ENCODE measurements around the gene DTX3. TPM values are rescaled to one million over a fixed set of nuclear protein-coding genes. Genes with fewer than 3 reads are reported as not detected.
"Not testable (repeated sequence)": the region's sequence is repeated elsewhere in the genome, so short reads cannot be mapped to it uniquely, and the experiment has no call there.

The DTX3 gene
- total RNA-seq, 1 donor from 2014 or later, result 18.3 TPM

GRCh38 chr12:57617942-57618341 is 13.3 kb downstream of the DTX3 start:
- H3K27me3 Mint-ChIP-seq (ENCODE audit: low read depth, unreplicated experiment), result peaks cover 77% of the 10 kb centered on the region

GRCh38 chr12:57618431-57618830 is 13.8 kb downstream of the DTX3 start:
- H3K9me3 ChIP-seq (ENCODE audit: insufficient read depth, low read depth, low read length); DNase-seq (ENCODE audit: low read depth); H3K9me3 Mint-ChIP-seq (ENCODE audit: unreplicated experiment); H3K79me2 ChIP-seq (ENCODE audit: insufficient read depth, low read length); H3K27ac Mint-ChIP-seq (ENCODE audit: unreplicated experiment); H2AFZ ChIP-seq (ENCODE audit: low read depth, low read length); H3K4me3 Mint-ChIP-seq (ENCODE audit: unreplicated experiment); H3K27ac ChIP-seq (ENCODE audit: low read depth, low read length); H3K9ac ChIP-seq (ENCODE audit: low read length); FAIRE-seq; H3K36me3 ChIP-seq (ENCODE audit: insufficient read depth, low read length); H3K4me1 ChIP-seq (ENCODE audit: insufficient read depth, low read length); H3K4me2 ChIP-seq (ENCODE audit: low read length); H3K4me3 ChIP-seq (ENCODE audit: insufficient read depth, low read depth, low read length); H3K4me1 Mint-ChIP-seq (ENCODE audit: low read depth, unreplicated experiment): not testable (repeated sequence)
- Mint-ChIP-seq H3K27me3 (ENCODE audit: low read depth, unreplicated experiment) (peaks cover 82% of the 10 kb centered on the region), H3K36me3 (ENCODE audit: low read depth, unreplicated experiment) (peaks cover 55% of the 10 kb centered on the region)
- Histone ChIP-seq H4K20me1 (ENCODE audit: insufficient read depth, low read length) (peaks cover 24% of the 10 kb centered on the region), H3K27me3 (ENCODE audit: insufficient read depth, low read length) (peaks cover 44% of the 10 kb centered on the region)

More at GRCh38 chr12:57617942-57618341, 13.3 kb downstream of the DTX3 start:
- H3K36me3 Mint-ChIP-seq (ENCODE audit: low read depth, unreplicated experiment), result peaks cover 58% of the 10 kb centered on the region
- DNase-seq (ENCODE audit: low read depth), result no peak
- Histone ChIP-seq H3K36me3 (ENCODE audit: insufficient read depth, low read length) (no peaks in the 10 kb centered on the region), H3K79me2 (ENCODE audit: insufficient read depth, low read length) (no peaks in the 10 kb centered on the region), H3K9ac (ENCODE audit: low read length) (no peak overlapping the region), H3K4me2 (ENCODE audit: low read length) (no peak overlapping the region), H3K9me3 (ENCODE audit: insufficient read depth, low read depth, low read length) (no peaks in the 10 kb centered on the region), H3K4me3 (ENCODE audit: insufficient read depth, low read depth, low read length) (no peak overlapping the region), H3K27me3 (ENCODE audit: insufficient read depth, low read length) (peaks cover 40% of the 10 kb centered on the region), H3K4me1 (ENCODE audit: insufficient read depth, low read length) (peaks cover 9% of the 10 kb centered on the region), H2AFZ (ENCODE audit: low read depth, low read length) (no peak overlapping the region), H4K20me1 (ENCODE audit: insufficient read depth, low read length) (peaks cover 24% of the 10 kb centered on the region), H3K27ac (ENCODE audit: low read depth, low read length) (no peak overlapping the region)
- FAIRE-seq, result no peak
- H3K9me3 Mint-ChIP-seq (ENCODE audit: unreplicated experiment), result peaks cover 3% of the 10 kb centered on the region
- no peak overlapping the region for H3K27ac Mint-ChIP-seq (ENCODE audit: unreplicated experiment)
- H3K4me1 Mint-ChIP-seq (ENCODE audit: low read depth, unreplicated experiment), result peaks cover 8% of the 10 kb centered on the region
- TF ChIP-seq EZH2 (IDR thresholded peaks at IDR 0.05; ENCODE audit: insufficient read depth, low read length) (no peak), CTCF (IDR thresholded peaks at IDR 0.05; ENCODE audit: insufficient read depth, low read depth, low read length) (no peak)
- no peak overlapping the region for H3K4me3 Mint-ChIP-seq (ENCODE audit: unreplicated experiment)

- Histone ChIP-seq H3K4me1 (ENCODE audit: insufficient read depth, low read length) (peaks cover 9% of the 10 kb centered on the region), H3K4me3 (ENCODE audit: insufficient read depth, low read depth, low read length) (no peak overlapping the region), H3K4me2 (ENCODE audit: low read length) (no peak overlapping the region), H2AFZ (ENCODE audit: low read depth, low read length) (no peak overlapping the region), H3K9me3 (ENCODE audit: insufficient read depth, low read depth, low read length) (no peaks in the 10 kb centered on the region), H3K27me3 (ENCODE audit: insufficient read depth, low read length) (peaks cover 49% of the 10 kb centered on the region), H4K20me1 (ENCODE audit: insufficient read depth, low read length) (peaks cover 24% of the 10 kb centered on the region), H3K27ac (ENCODE audit: low read depth, low read length) (no peak overlapping the region), H3K9ac (ENCODE audit: low read length) (no peak overlapping the region), H3K79me2 (ENCODE audit: insufficient read depth, low read length) (no peaks in the 10 kb centered on the region), H3K36me3 (ENCODE audit: insufficient read depth, low read length) (no peaks in the 10 kb centered on the region)
- Mint-ChIP-seq H3K27me3 (ENCODE audit: low read depth, unreplicated experiment) (peaks cover 87% of the 10 kb centered on the region), H3K27ac (ENCODE audit: unreplicated experiment) (no peak overlapping the region), H3K4me1 (ENCODE audit: low read depth, unreplicated experiment) (peaks cover 8% of the 10 kb centered on the region), H3K4me3 (ENCODE audit: unreplicated experiment) (peak overlapping the region; percentile 60), H3K9me3 (ENCODE audit: unreplicated experiment) (peaks cover 5% of the 10 kb centered on the region), H3K36me3 (ENCODE audit: low read depth, unreplicated experiment) (peaks cover 53% of the 10 kb centered on the region)
- no peak for DNase-seq (ENCODE audit: low read depth)
- TF ChIP-seq CTCF (IDR thresholded peaks at IDR 0.05; ENCODE audit: insufficient read depth, low read depth, low read length) (no peak), EZH2 (IDR thresholded peaks at IDR 0.05; ENCODE audit: insufficient read depth, low read length) (no peak)
- no peak for FAIRE-seq
Measured at GRCh38 chr12:57618966-57619433, 14.4 kb downstream of the DTX3 start.
